HG02981 (cell line): Measurements from ENCODE around the gene TEDC2.
A peak's percentile ranks its signal among the peaks of the same experiment; 100 is the strongest.

Experiments
- ATAC-seq: cut with Tn5 transposase; IDR thresholded peaks from one replicate; pipeline ENCODE4 v1.9.1; 2021; ENCODE audit warnings: mild to moderate bottlenecking, moderate library complexity; ENCODE audit not compliant: unreplicated experiment

The TEDC2 gene

DNA sequence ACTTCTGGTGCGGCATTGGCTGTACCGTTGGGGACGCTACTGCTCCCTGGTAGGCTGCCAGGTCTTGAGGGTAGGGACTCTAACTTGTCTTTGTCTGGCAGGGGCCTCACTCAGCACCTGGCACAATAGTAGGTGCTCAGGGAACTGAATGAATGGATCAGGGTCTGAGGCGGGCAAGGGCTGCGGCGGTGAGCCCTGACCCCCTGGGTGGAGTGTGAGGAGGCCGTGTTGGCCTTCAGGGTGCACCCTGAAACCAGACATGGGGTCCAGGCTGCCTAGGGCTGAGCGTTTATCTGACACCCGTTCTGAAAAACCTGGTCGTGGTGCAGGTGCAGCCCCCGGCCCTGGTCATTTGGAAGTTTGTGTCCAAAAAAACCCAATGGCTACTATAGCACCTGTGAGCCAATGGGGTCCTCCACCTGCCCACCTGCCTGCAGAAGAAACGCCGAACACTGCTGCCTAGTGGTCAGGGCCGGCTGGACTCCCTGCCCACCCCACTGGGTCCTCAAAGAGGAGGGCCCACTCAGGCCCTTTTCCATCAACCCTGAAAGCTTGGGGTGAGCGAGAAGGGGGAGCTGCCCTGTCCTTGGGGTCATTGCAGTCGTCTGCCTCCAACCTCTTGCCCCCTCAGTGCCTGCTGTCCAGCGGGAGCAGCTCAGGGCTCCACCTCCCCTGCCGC, 49.0 kb downstream of the TEDC2 start:
- no peak for ATAC-seq

- ATAC-seq, result no peak
These were observed 51.4 kb downstream of the TEDC2 start for GRCh38 chr16:2511128-2511800.

- ATAC-seq, result no peak
These were observed 52.3 kb downstream of the TEDC2 start for GRCh38 chr16:2511996-2512734.

- ATAC-seq, result no peak
These were observed 53.0 kb downstream of the TEDC2 start for GRCh38 chr16:2512735-2513404.

GRCh38 chr16:2513405-2514332, 53.8 kb downstream of the TEDC2 start, which contains the start of gene ATP6V0C:
ATP6V0C (plus strand) TSS chr16:2513952; CDS start chr16:2514104, 152 bp downstream.
- peak; percentile 65 for ATAC-seq
